Heart right ventricle (tissue), 16 donors: Measurements from ENCODE around the gene CIZ1. TPM values are rescaled to one million over a fixed set of nuclear protein-coding genes. Genes with fewer than 3 reads are reported as not detected.

ENCODE experiments used
- ATAC-seq, 8 donors: fragments of 200-7000 bp; cut with Tn5 transposase; one replicate each; pipeline ENCODE4 v1.9.1; 2020; ENCODE audit warnings: mild to moderate bottlenecking in 8 of 8, moderate library complexity in 8 of 8, moderate number of reproducible peaks in 1 of 8
- DNase-seq, 2 donors: peaks; one replicate each; pipeline ENCODE4 v3.0.0-alpha.2; 2020
- H3K27ac ChIP-seq, 10 donors: fragments of 200-600 bp; sonication (generic) in 2 of 10; one replicate each; pipeline versions ENCODE4 v1.5.0 to v1.8.0; 2020 to 2022; ENCODE audit warnings: mild to moderate bottlenecking in 3 of 10
- H3K27me3 ChIP-seq, 7 donors: fragments of 200-600 bp; one replicate each; pipeline ENCODE4 v1.8.0; 2021 to 2022; ENCODE audit warnings: mild to moderate bottlenecking in 2 of 7
- H3K36me3 ChIP-seq, 9 donors: fragments of 200-600 bp; sonication (generic) in 1 of 9; one replicate each; pipeline versions ENCODE4 v1.5.0 to v1.8.0; 2020 to 2022; ENCODE audit warnings: mild to moderate bottlenecking in 2 of 9
- H3K4me1 ChIP-seq, 9 donors: fragments of 200-600 bp; sonication (generic) in 1 of 9; one replicate each; pipeline versions ENCODE4 v1.5.0 to v1.8.0; 2020 to 2022; ENCODE audit warnings: mild to moderate bottlenecking in 4 of 9
- H3K4me3 ChIP-seq, 10 donors: fragments of 200-600 bp; sonication (generic) in 2 of 10; one replicate each; pipeline versions ENCODE4 v1.5.0 to v1.8.0; 2020 to 2022; ENCODE audit warnings: mild to moderate bottlenecking in 7 of 10, moderate library complexity in 2 of 10
- H3K9me3 ChIP-seq, 11 donors: fragments of 200-600 bp in 10 of 11; sonication (generic) in 2 of 11; one replicate each; pipeline versions ENCODE4 v1.5.0 to v1.8.0; 2013 to 2022; ENCODE audit warnings: mild to moderate bottlenecking in 2 of 11, control low read depth in 1 of 11, moderate library complexity in 1 of 11
- CTCF ChIP-seq, 9 donors: fragments of 200-600 bp; sonication (generic) in 2 of 9; IDR thresholded peaks; one replicate each; pipeline versions ENCODE4 v1.5.0 to v1.8.0; 2021 to 2022; ENCODE audit warnings: antibody characterized with exemption in 9 of 9, mild to moderate bottlenecking in 5 of 9, moderate library complexity in 1 of 9
- WGBS, 2 donors: extraction: QIAGEN DNeasy Blood & Tissue Kit; methylation state at CpG; one replicate each; pipeline ENCODE4 v1.1.7; 2013; ENCODE audit warnings: inconsistent platforms in 1 of 2; 5-methylcytosine and 5-hydroxymethylcytosine counted together
- intact Hi-C, 10 donors: fragments of 100-400 bp; cut with DNase I; formaldehyde crosslinking; loops; one replicate each; pipeline versions ENCODE4 v1.11.1 to v1.14.2; 2022
- polyA plus RNA-seq, 2 donors: library from polyadenylated mRNA; stranded (reverse); fragments of 200-250 nt; gene quantifications; one replicate each; pipeline ENCODE4 v1.2.3, GENCODE V29; 2013
- total RNA-seq, 10 donors: library from RNA; stranded (reverse); fragmentation: NEBNext Ultra II Directional in 3 of 10; extraction: Animal tissue kit (Norgen Biotek cat#: 25700) in 3 of 10; gene quantifications; one replicate each; pipeline versions ENCODE4 v1.2.1 to v1.2.4, GENCODE V29; 2021 to 2023
- donor health status: Arrhythmogenic right ventricular cardiomyopathy.
- donor health status: ischemic (EF 13 %, LVEDD 7.1; RV severe dilation, severe dysfunction).
- donor health status: healthy with polysubstance abuse.
- donor health status: DM: no; HTN: yes; CAD: no.
- donor health status: DM: no; HTN: no; CAD: no.
- donor health status: ischemic (EF 25% LVEDD 6.9; RV normal size, moderate dysfunction).
- donor health status: ischemic (EF 25% LVEDD 5.7; RV mildly dilated, moderate dysfunction).
- donor health status: healthy.
- donor health status: DM: yes; HTN: yes; CAD: no.
- donor health status: Ischemic cardiomyopathy.
- donor health status: ischemic (EF 35%, LVEDD 5.7; RV mildly dilated, moderate dysfunction).
- donor health status: nonischemic (EF 11% LVEDD 7.7; RV severe dilation, severe dysfunction).
- donor health status: DM: yes; HTN: yes; CAD: no.
- donor health status: PGD.
- donor health status: ischemic (EF 29% LVEDD 5.4; RV normal size, mild dysfunction).
- donor health status: nonischemic (EF 23%, LVEDD 6.1; RV moderate dilation, normal function).

Gene CIZ1
- total and polyA plus RNA-seq, 12 donors: 39.7 to 96.0 (median 75.0) TPM

GRCh38 chr9:128201441-128202369, 10.3 kb upstream of the CIZ1 start:
- 87 to 89% methylated on average over 13 of the region's 13 CpGs for WGBS, 2 donors
- no peak for TF ChIP-seq CTCF (IDR thresholded peaks at IDR 0.05)
- intact Hi-C loops: loop anchor here in 1 of 10 donors (2.0 kb wide), 1 partner anchor 41 kb away; no protein-coding TSS in a partner anchor

DNA sequence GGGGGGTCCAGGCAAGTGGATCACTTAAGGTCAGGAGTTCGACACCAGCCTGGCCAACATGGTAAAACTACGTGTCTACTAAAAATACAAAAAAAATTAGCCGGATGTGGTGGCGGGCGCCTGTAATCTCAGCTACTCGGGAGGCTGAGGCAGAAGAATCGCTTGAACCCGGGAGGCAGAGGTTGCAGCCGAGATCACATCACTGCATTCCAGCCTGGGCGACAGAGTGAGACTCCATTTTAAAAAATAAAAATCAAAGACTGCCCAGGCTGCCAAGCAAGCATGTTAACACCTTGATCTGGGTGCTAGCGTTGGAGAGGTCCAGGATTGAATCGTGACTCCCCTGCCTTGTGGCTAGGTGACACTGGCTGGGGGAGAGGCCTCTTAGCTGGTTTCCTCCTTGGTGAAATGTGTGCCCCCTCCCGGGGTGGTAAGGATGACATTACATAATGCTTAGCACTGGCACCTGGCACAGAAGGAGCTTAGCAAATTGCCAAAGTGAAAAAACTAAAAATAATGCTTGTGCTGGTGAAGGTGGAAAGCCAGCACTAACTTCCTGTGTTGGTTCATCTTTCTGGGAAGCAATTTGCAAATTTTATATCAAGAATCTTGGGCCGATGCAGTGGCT, 2.2 kb upstream of the CIZ1 start:
- Histone ChIP-seq H3K9me3 (no peaks in the 10 kb centered on the region), H3K36me3 (peaks cover 0 to 18% (median 7%) of the 10 kb centered on the region in 9 donors), H3K4me1 (peaks cover 10 to 32% (median 21%) of the 10 kb centered on the region in 9 donors), H3K4me3 (peak overlapping the region in 2 of 10 donors; percentile 89 to 90), H3K27ac (peak overlapping the region in 8 of 10 donors; percentile 19 to 94 (median 88)), H3K27me3 (no peaks in the 10 kb centered on the region)
- TF ChIP-seq CTCF (IDR thresholded peaks at IDR 0.05): no peak
- 81% methylated on average over 14 of the region's 14 CpGs for WGBS, 2 donors
- intact Hi-C loops: loop anchor here in 4 of 10 donors (10.0 kb wide), 2 partner anchors 131 to 151 kb away; partner anchors contain the start of genes SLC27A4 (in 3 of the 4), COQ4 (in 1 of the 4) and TRUB2 (in 1 of the 4)
- peak in 1 of 2 donors; percentile 2 for DNase-seq
- ATAC-seq: no peak

More at GRCh38 chr9:128201441-128202369, 10.3 kb upstream of the CIZ1 start:
- peaks cover 0 to 16% (median 10%) of the 10 kb centered on the region in 9 donors for H3K4me1 ChIP-seq
- ATAC-seq (no peak), DNase-seq (peak in 1 of 2 donors; percentile 6)
- H3K36me3 ChIP-seq: no peaks in the 10 kb centered on the region
- no peaks in the 10 kb centered on the region for H3K9me3 ChIP-seq
- peaks cover 0 to 20% (median 16%) of the 10 kb centered on the region in 7 donors for H3K27me3 ChIP-seq
- no peak overlapping the region for H3K4me3 ChIP-seq
- H3K27ac ChIP-seq: no peak overlapping the region

DNA sequence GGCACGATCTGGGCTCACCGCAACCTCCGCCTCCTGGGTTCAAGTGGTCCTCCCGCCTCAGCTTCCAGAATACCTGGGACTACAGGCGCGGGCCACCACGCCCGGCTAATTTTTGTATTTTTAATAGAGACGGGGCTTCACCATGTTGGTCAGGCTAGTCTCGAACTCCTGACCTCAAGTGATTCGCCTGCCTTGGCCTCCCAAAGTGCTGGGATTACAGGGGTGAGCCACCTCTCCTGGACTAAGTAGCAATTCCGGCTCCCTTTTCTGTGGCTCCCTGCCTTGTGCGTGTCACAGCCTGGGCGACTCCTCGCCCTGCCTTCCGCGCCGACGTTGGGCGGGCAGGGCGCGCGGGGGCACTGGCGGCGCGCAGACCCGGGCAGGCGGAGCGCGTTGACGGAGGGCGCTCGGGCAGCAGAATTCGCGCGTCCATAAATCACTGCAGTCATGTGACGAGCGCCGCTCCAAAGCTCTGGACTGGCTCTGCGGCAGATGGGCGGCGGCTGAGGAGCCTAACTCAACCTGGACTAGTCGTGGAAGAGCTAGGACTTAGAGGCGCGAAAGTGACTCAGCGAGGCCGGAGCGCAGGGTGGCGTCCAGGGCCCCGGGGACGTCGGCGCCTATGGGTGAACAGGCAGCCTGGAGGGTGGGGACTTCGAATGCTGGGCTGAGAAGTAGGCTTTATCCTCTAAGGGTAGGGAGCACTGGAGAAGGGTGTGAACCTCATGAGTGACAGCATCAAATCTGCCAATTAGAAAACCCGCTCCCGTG, 1.4 kb upstream of the CIZ1 start:
- DNase-seq (peak; percentile 75 to 83), ATAC-seq (peak; percentile 73 to 86 (median 78))
- Histone ChIP-seq H3K27me3 (no peaks in the 10 kb centered on the region), H3K27ac (peak overlapping the region in 9 of 10 donors; percentile 19 to 94 (median 87)), H3K4me1 (peaks cover 10 to 32% (median 21%) of the 10 kb centered on the region in 9 donors), H3K36me3 (peaks cover 0 to 26% (median 7%) of the 10 kb centered on the region in 9 donors), H3K4me3 (peak overlapping the region in 9 of 10 donors; percentile 16 to 93 (median 86)), H3K9me3 (no peaks in the 10 kb centered on the region)
- 13 to 17% methylated on average over 55 to 56 of the region's 56 CpGs for WGBS, 2 donors
- intact Hi-C loops: loop anchor here in 4 of 10 donors (10.0 kb wide), 2 partner anchors 132 to 152 kb away; partner anchors contain the start of genes SLC27A4 (in 3 of the 4), COQ4 (in 1 of the 4) and TRUB2 (in 1 of the 4)
- peak in 5 of 9 donors; percentile 42 to 76 (median 61) for TF ChIP-seq CTCF (IDR thresholded peaks at IDR 0.05)
